Esophagus squamous epithelium (tissue), 5 donors: ENCODE results near the gene PRKN. TPM values are rescaled to one million over a fixed set of nuclear protein-coding genes. Genes with fewer than 3 reads are reported as not detected.

Experiments
- DNase-seq: peaks from one replicate; lab custom pipeline; 2025; lab: John Stamatoyannopoulos, UW
- H3K27ac ChIP-seq, 4 donors: fragments of 200-600 bp; sonication (generic); one replicate each; pipeline ENCODE4 v1.5.1; 2016 to 2019; ENCODE audit warnings: mild to moderate bottlenecking in 1 of 4
- H3K27me3 ChIP-seq, 4 donors: fragments of 200-600 bp; sonication (generic); 1 replicate in 3 of 4; 2 replicates in 1 of 4; pipeline versions ENCODE4 v1.5.1 to v1.6.0; 2017 to 2021; ENCODE audit warnings: antibody characterized with exemption in 1 of 4
- H3K36me3 ChIP-seq, 3 donors: fragments of 200-600 bp; sonication (generic); one replicate each; pipeline ENCODE4 v1.5.1; 2016 to 2019
- H3K4me1 ChIP-seq, 3 donors: fragments of 200-600 bp; sonication (generic); one replicate each; pipeline ENCODE4 v1.5.1; 2017 to 2019
- H3K4me3 ChIP-seq, 4 donors: fragments of 200-600 bp; sonication (generic); 1 replicate in 3 of 4; 2 replicates in 1 of 4; pipeline ENCODE4 v1.5.1; 2016 to 2019; ENCODE audit warnings: mild to moderate bottlenecking in 2 of 4, moderate library complexity in 1 of 4
- H3K9me3 ChIP-seq, 3 donors: fragments of 200-600 bp; sonication (generic); one replicate each; pipeline ENCODE4 v1.5.1; 2016 to 2019
- POLR2A ChIP-seq, 4 donors: fragments of 450-650 bp; IDR thresholded peaks; one replicate each; pipeline ENCODE4 v1.6.1; 2017; ENCODE audit warnings: antibody characterized with exemption in 4 of 4, mild to moderate bottlenecking in 4 of 4, moderate library complexity in 3 of 4
- WGBS, 2 donors: methylation state at CpG; one replicate each; pipeline ENCODE4 v1.1.5; 2018; 5-methylcytosine and 5-hydroxymethylcytosine counted together
- intact Hi-C: fragments of 100-400 bp; cut with DNase I; formaldehyde crosslinking; loops from one replicate; pipeline ENCODE4 v1.15.0; 2022
- total RNA-seq, 4 donors: library from RNA; depleted of rRNA; stranded (reverse); fragments of >200 nt; gene quantifications; one replicate each; pipeline ENCODE4 v1.1.0, GENCODE V29; 2016
- TF ChIP-seq, protein P1 (sequence below), 6 experiments: fragments of 450-650 bp in 4 of 6; fragments of 200-600 bp in 2 of 6; sonication (generic) in 2 of 6; IDR thresholded peaks; one replicate each; pipeline ENCODE4 v1.5.1; 2016 to 2019; ENCODE audit warnings: antibody characterized with exemption in 6 of 6, mild to moderate bottlenecking in 4 of 6, moderate library complexity in 4 of 6
- donor health status: DM: yes; HTN: yes; CAD: no.

PRKN gene
- total RNA-seq, 4 donors from 2014 or later, result 0.70 to 5.5 (median 2.2) TPM

DNA sequence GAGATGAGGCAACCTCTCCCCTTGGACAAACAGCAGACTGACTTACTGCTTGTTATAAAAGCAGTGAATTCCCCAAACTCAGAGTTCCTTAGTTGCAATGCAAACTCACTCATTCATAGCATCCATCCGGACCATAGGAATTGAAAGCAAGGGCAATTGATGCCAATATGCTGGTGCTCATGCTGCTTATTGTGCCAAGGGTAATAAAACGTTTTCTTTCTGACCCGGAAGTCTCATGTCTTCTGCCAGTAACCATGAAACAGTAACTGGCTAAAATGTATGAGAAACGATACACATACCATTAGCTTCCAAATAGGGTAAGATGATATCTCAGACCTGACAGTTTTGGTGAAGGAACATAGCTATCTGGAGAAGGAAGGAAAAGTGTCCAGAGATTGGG, 18.1 kb downstream of the PRKN start:
- intact Hi-C loops, result no loop called here
- no peak for DNase-seq
- H3K27ac ChIP-seq, result no peak overlapping the region
- H3K9me3 ChIP-seq, result no peaks in the 10 kb centered on the region
- H3K27me3 ChIP-seq, result no peaks in the 10 kb centered on the region
- 83 to 90% methylated on average over 4 of the region's 4 CpGs for WGBS, 2 donors
- no peak overlapping the region for H3K4me3 ChIP-seq
- TF ChIP-seq POLR2A (IDR thresholded peaks at IDR 0.05), result no peak
- TF ChIP-seq, protein P1, sequence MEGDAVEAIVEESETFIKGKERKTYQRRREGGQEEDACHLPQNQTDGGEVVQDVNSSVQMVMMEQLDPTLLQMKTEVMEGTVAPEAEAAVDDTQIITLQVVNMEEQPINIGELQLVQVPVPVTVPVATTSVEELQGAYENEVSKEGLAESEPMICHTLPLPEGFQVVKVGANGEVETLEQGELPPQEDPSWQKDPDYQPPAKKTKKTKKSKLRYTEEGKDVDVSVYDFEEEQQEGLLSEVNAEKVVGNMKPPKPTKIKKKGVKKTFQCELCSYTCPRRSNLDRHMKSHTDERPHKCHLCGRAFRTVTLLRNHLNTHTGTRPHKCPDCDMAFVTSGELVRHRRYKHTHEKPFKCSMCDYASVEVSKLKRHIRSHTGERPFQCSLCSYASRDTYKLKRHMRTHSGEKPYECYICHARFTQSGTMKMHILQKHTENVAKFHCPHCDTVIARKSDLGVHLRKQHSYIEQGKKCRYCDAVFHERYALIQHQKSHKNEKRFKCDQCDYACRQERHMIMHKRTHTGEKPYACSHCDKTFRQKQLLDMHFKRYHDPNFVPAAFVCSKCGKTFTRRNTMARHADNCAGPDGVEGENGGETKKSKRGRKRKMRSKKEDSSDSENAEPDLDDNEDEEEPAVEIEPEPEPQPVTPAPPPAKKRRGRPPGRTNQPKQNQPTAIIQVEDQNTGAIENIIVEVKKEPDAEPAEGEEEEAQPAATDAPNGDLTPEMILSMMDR (IDR thresholded peaks at IDR 0.05), result no peak
- no peaks in the 10 kb centered on the region for H3K36me3 ChIP-seq
- H3K4me1 ChIP-seq, result peaks cover 0 to 4% (median 0%) of the 10 kb centered on the region in 3 donors

DNA sequence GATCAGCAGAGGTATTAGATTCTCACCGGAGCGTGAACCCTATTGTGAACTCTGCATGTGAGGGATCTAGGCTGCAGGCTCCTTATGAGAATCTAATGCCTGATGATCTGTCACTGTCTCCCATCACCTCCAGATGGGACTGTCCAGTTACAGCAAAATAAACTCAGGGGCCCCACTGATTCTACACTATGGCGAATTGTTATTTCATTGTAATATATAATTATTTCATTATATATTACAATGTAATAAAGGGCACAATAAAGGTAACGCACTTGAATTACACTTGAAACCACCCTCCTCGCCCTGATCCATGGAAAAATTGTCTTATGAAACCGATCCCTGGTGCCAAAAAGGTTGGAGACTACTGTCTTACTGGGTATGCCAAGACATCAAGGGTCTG, 18.6 kb downstream of the PRKN start:
- no peaks in the 10 kb centered on the region for H3K9me3 ChIP-seq

DNA sequence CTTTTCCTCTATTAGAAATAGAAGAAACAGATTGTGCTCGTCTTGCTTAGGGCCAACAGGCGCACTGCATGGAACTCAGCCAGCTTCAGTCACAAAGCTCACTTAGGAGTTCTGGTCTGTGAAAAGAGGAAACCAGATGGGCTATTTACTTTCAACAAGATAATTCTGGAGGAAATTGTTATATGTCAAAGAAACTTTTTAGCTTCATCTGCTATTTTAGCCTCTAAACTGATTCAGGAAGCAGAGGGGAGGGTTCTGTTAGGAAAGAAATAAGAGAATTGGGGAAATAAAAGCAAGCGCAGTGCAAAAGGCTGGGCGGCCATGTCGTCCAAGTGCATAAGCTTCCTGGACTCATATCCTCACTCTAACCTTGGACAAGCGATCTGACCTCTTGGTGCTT, 21.3 kb downstream of the PRKN start:
- intact Hi-C loops, result no loop called here
- no peaks in the 10 kb centered on the region for H3K9me3 ChIP-seq
- peak overlapping the region in 2 of 4 donors; percentile 26 to 59 for H3K27ac ChIP-seq
- H3K27me3 ChIP-seq, result no peaks in the 10 kb centered on the region
- H3K4me3 ChIP-seq, result peak overlapping the region in 1 of 4 donors; percentile 33
- peaks cover 0 to 4% (median 0%) of the 10 kb centered on the region in 3 donors for H3K4me1 ChIP-seq
- DNase-seq, result no peak
- WGBS, 2 donors, result 47 to 49% methylated on average over 6 of the region's 6 CpGs
- no peaks in the 10 kb centered on the region for H3K36me3 ChIP-seq
- TF ChIP-seq POLR2A (IDR thresholded peaks at IDR 0.05), result no peak

More for the DNA sequence above, 18.6 kb downstream of the PRKN start:
- Histone ChIP-seq H3K4me1 (peaks cover 0 to 4% (median 0%) of the 10 kb centered on the region in 3 donors), H3K27ac (no peak overlapping the region), H3K4me3 (no peak overlapping the region), H3K36me3 (no peaks in the 10 kb centered on the region), H3K27me3 (no peaks in the 10 kb centered on the region)
- WGBS, 2 donors, result 86 to 94% methylated on average over 6 of the region's 6 CpGs
- intact Hi-C loops, result no loop called here
- no peak for TF ChIP-seq POLR2A (IDR thresholded peaks at IDR 0.05)
- TF ChIP-seq, protein P1 (IDR thresholded peaks at IDR 0.05), result no peak
- DNase-seq, result no peak

DNA sequence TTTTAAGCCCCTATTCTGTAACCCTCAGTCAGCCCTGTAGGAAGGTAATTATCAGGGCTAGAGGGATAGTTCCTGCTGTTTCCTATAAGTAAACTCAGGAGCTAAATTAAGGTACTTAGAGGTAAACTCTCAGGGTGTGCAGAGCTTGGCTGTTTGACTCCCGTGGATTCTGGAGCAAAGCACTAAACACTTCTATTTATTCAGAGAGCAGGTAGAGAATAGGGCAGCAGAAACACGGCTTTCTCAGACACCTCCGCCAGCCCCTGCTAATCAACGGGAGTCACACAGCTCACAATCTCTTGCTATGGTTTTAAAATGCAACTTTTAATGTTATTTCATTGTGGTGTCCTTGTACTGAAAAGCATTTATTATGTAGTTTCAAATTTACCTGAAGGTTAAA, 21.8 kb downstream of the PRKN start:
- TF ChIP-seq POLR2A (IDR thresholded peaks at IDR 0.05), result no peak
- TF ChIP-seq, protein P1 (IDR thresholded peaks at IDR 0.05), result no peak
- Histone ChIP-seq H3K4me1 (peaks cover 0 to 4% (median 0%) of the 10 kb centered on the region in 3 donors), H3K27me3 (no peaks in the 10 kb centered on the region), H3K36me3 (no peaks in the 10 kb centered on the region), H3K9me3 (no peaks in the 10 kb centered on the region), H3K4me3 (no peak overlapping the region), H3K27ac (peak overlapping the region in 1 of 4 donors; percentile 59)
- WGBS, 2 donors, result 68 to 69% methylated on average over 4 of the region's 4 CpGs
- DNase-seq, result no peak
- intact Hi-C loops, result no loop called here

DNA sequence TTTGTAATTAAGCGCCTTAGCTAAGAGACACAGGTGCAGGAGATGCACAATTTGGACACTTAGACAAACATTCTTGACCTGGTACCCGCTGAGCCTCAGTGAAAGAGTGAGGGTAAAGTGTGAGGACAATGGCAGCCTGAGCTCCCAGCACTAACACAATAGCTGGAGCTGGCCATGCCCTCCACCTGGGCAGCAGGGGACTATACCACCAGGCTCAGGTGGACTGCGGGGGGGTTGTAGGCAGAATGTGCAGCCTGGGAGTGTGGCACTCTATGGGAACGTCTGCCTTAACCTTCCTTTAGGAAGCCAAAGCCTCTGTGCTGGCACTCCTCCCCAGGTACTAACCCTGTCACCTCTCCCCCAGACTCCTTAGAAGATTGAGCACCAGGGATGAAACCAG, 23.6 kb downstream of the PRKN start:
- WGBS, 2 donors, result 90 to 100% methylated on average over 2 to 3 of the region's 4 CpGs
- H3K4me3 ChIP-seq, result no peak overlapping the region
- no peaks in the 10 kb centered on the region for H3K36me3 ChIP-seq
- intact Hi-C loops, result no loop called here
- H3K27ac ChIP-seq, result no peak overlapping the region
- TF ChIP-seq, protein P1 (IDR thresholded peaks at IDR 0.05), result no peak
- TF ChIP-seq POLR2A (IDR thresholded peaks at IDR 0.05), result no peak
- peaks cover 0 to 4% (median 0%) of the 10 kb centered on the region in 3 donors for H3K4me1 ChIP-seq
- no peak for DNase-seq
- no peaks in the 10 kb centered on the region for H3K9me3 ChIP-seq
- no peaks in the 10 kb centered on the region for H3K27me3 ChIP-seq

DNA sequence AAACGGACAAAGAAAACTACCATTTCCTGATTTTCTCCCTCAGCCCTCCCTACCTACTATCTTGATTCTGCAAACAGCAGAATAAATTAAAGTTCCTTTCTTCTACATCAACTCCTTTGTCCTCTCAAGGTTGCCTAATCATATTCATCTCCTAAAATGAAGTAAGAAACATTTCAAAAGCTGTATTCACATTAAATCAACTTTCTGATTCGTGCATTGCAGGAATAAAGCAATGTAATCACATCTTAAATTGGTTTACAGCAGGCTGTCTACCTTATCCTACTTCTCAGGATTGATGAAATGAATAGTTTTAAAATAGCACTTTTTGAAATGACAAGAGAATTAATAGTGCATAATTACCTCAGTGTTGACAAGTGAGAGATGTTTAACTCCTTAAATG, 25.1 kb downstream of the PRKN start:
- intact Hi-C loops, result no loop called here
- no peaks in the 10 kb centered on the region for H3K36me3 ChIP-seq
- DNase-seq, result no peak
- TF ChIP-seq, protein P1 (IDR thresholded peaks at IDR 0.05), result no peak
- TF ChIP-seq POLR2A (IDR thresholded peaks at IDR 0.05), result no peak
- no peaks in the 10 kb centered on the region for H3K9me3 ChIP-seq
- no peak overlapping the region for H3K27ac ChIP-seq
- H3K27me3 ChIP-seq, result no peaks in the 10 kb centered on the region
- peaks cover 0 to 4% (median 0%) of the 10 kb centered on the region in 3 donors for H3K4me1 ChIP-seq
- WGBS, 2 donors, result 55 to 71% methylated on average over 2 of the region's 2 CpGs
- no peak overlapping the region for H3K4me3 ChIP-seq
